ENCODE data around the gene PRKCD. TPM values are rescaled to one million over a fixed set of nuclear protein-coding genes. Genes with fewer than 3 reads are reported as not detected.

The PRKCD gene
- total RNA-seq, 1 experiment from 2014 or later, result 1.4 TPM

- intact Hi-C loops (cut with micrococcal nuclease; ENCODE audit: unreplicated experiment), result no loop called here
- no peak overlapping the region for H3K4me3 ChIP-seq (ENCODE audit: low read depth, low read length, poor library complexity, severe bottlenecking)
- POLR2A ChIA-PET (ENCODE audit: low non-redundant PET), result no interaction called here
- H3K9me3 ChIP-seq (ENCODE audit: low read depth, low read length, poor library complexity, severe bottlenecking), result no peaks in the 10 kb centered on the region
- H3K4me1 ChIP-seq (ENCODE audit: insufficient read depth, low read length, poor library complexity, severe bottlenecking), result no peaks in the 10 kb centered on the region
- no peak overlapping the region for H3K27ac ChIP-seq (ENCODE audit: low read depth, low read length, poor library complexity, severe bottlenecking)
- H3K36me3 ChIP-seq (ENCODE audit: insufficient read depth, low read length, poor library complexity, severe bottlenecking), result no peaks in the 10 kb centered on the region
- TF ChIP-seq EZH2 (IDR thresholded peaks at IDR 0.05; ENCODE audit: borderline replicate concordance, low read depth, low read length, poor library complexity, severe bottlenecking), result no peak
- no peak for TF ChIP-seq CTCF (conservative IDR thresholded peaks at IDR 0.05; ENCODE audit: low read depth, low read length)
- CTCF ChIA-PET, result no interaction called here
- no peaks in the 10 kb centered on the region for H3K27me3 ChIP-seq (replicated peaks; ENCODE audit: insufficient read depth, low read depth, low read length, poor library complexity)
- BruUV-seq (replicated peaks), result no TSS peak
- no peak for DNase-seq (ENCODE audit: low spot score)
Observed at GRCh38 chr3:53147903-53148400, 13.1 kb upstream of the PRKCD start.

GRCh38 chr3:53149006-53149690 is 11.9 kb upstream of the PRKCD start:
- TF ChIP-seq CTCF (conservative IDR thresholded peaks at IDR 0.05; ENCODE audit: low read depth, low read length), result no peak
- Histone ChIP-seq H3K9me3 (ENCODE audit: low read depth, low read length, poor library complexity, severe bottlenecking) (no peaks in the 10 kb centered on the region), H3K4me1 (ENCODE audit: insufficient read depth, low read length, poor library complexity, severe bottlenecking) (no peaks in the 10 kb centered on the region), H3K27me3 (replicated peaks; ENCODE audit: insufficient read depth, low read depth, low read length, poor library complexity) (no peaks in the 10 kb centered on the region), H3K36me3 (ENCODE audit: insufficient read depth, low read length, poor library complexity, severe bottlenecking) (no peaks in the 10 kb centered on the region), H3K4me3 (ENCODE audit: low read depth, low read length, poor library complexity, severe bottlenecking) (no peak overlapping the region), H3K27ac (ENCODE audit: low read depth, low read length, poor library complexity, severe bottlenecking) (no peak overlapping the region)
- no TSS peak for BruUV-seq (replicated peaks)
- intact Hi-C loops (cut with micrococcal nuclease; ENCODE audit: unreplicated experiment), result no loop called here
- CTCF ChIA-PET, result no interaction called here
- no peak for DNase-seq (ENCODE audit: low spot score)
- POLR2A ChIA-PET (ENCODE audit: low non-redundant PET), result no interaction called here

DNA sequence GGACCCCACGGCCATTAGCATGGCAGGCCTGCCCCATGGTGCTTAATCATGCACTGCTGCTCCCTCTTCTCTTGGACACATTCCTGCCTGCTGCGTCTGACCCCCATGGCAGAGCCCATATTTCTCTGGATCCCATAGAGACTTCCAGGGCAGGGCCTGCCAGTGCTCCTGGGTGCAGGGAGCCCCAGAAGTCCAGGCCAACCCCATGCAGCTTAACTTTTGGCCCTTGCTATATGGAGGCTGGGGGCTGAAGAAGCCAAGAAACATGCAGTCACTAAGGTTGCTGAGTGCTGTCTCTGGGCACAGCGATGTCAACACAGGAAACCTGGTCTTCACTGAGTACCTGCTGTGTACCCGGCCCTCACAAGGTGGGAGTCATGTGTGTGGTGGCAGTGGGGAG is 11.3 kb upstream of the PRKCD start:
- H3K27me3 ChIP-seq (replicated peaks; ENCODE audit: insufficient read depth, low read depth, low read length, poor library complexity), result no peaks in the 10 kb centered on the region
- no peak for DNase-seq (ENCODE audit: low spot score)
- no peak overlapping the region for H3K4me3 ChIP-seq (ENCODE audit: low read depth, low read length, poor library complexity, severe bottlenecking)
- ChIA-PET POLR2A (ENCODE audit: low non-redundant PET) (no interaction called here), CTCF (no interaction called here)
- no peaks in the 10 kb centered on the region for H3K4me1 ChIP-seq (ENCODE audit: insufficient read depth, low read length, poor library complexity, severe bottlenecking)
- no TSS peak for BruUV-seq (replicated peaks)
- TF ChIP-seq EZH2 (IDR thresholded peaks at IDR 0.05; ENCODE audit: borderline replicate concordance, low read depth, low read length, poor library complexity, severe bottlenecking) (no peak), CTCF (conservative IDR thresholded peaks at IDR 0.05; ENCODE audit: low read depth, low read length) (no peak)
- intact Hi-C loops (cut with micrococcal nuclease; ENCODE audit: unreplicated experiment), result no loop called here
- no peaks in the 10 kb centered on the region for H3K9me3 ChIP-seq (ENCODE audit: low read depth, low read length, poor library complexity, severe bottlenecking)
- no peaks in the 10 kb centered on the region for H3K36me3 ChIP-seq (ENCODE audit: insufficient read depth, low read length, poor library complexity, severe bottlenecking)
- no peak overlapping the region for H3K27ac ChIP-seq (ENCODE audit: low read depth, low read length, poor library complexity, severe bottlenecking)

Measured in A673 (cell line).